Measurements from ENCODE around the gene PEMT.

The PEMT gene

GRCh38 chr17:17513626-17514025 is 77.9 kb downstream of the PEMT start:
- ATAC-seq (no peak), DNase-seq (ENCODE audit: low spot score in 2 of 2) (no peak)
- peaks cover 24% of the 10 kb centered on the region for H3K4me1 Mint-ChIP-seq
- no peak overlapping the region for H3K4me3 Mint-ChIP-seq
- H3K9me3 Mint-ChIP-seq, result no peaks in the 10 kb centered on the region
- H3K27ac Mint-ChIP-seq, result peak overlapping the region; percentile 1
- no peaks in the 10 kb centered on the region for H3K36me3 Mint-ChIP-seq

GRCh38 chr17:17512866-17513265 is 78.6 kb downstream of the PEMT start:
- DNase-seq (ENCODE audit: low spot score in 2 of 2) (no peak), ATAC-seq (no peak)
- peak overlapping the region; percentile 61 for H3K27ac Mint-ChIP-seq
- peaks cover 24% of the 10 kb centered on the region for H3K4me1 Mint-ChIP-seq
- H3K9me3 Mint-ChIP-seq, result no peaks in the 10 kb centered on the region
- H3K4me3 Mint-ChIP-seq, result no peak overlapping the region
- no peaks in the 10 kb centered on the region for H3K36me3 Mint-ChIP-seq

GRCh38 chr17:17511881-17512858 is 79.3 kb downstream of the PEMT start:
- ATAC-seq, result peak; percentile 16
- no peak for DNase-seq (ENCODE audit: low spot score in 2 of 2)
- no peaks in the 10 kb centered on the region for H3K36me3 Mint-ChIP-seq
- peaks cover 24% of the 10 kb centered on the region for H3K4me1 Mint-ChIP-seq
- H3K4me3 Mint-ChIP-seq, result no peak overlapping the region
- H3K27ac Mint-ChIP-seq, result peak overlapping the region; percentile 61
- H3K9me3 Mint-ChIP-seq, result no peaks in the 10 kb centered on the region

GRCh38 chr17:17511293-17511741 is 80.2 kb downstream of the PEMT start:
- H3K36me3 Mint-ChIP-seq, result no peaks in the 10 kb centered on the region
- peak overlapping the region; percentile 49 for H3K4me3 Mint-ChIP-seq
- no peak for DNase-seq (ENCODE audit: low spot score in 2 of 2)
- no peak for ATAC-seq
- peak overlapping the region; percentile 96 for H3K27ac Mint-ChIP-seq
- H3K9me3 Mint-ChIP-seq, result no peaks in the 10 kb centered on the region
- H3K4me1 Mint-ChIP-seq, result peaks cover 24% of the 10 kb centered on the region

- ATAC-seq (peak; percentile 71), DNase-seq (ENCODE audit: low spot score in 2 of 2) (no peak)
- Mint-ChIP-seq H3K4me1 (peaks cover 24% of the 10 kb centered on the region), H3K36me3 (no peaks in the 10 kb centered on the region), H3K9me3 (no peaks in the 10 kb centered on the region), H3K4me3 (peak overlapping the region; percentile 49), H3K27ac (peak overlapping the region; percentile 96)
Observed at GRCh38 chr17:17510456-17511292, 80.8 kb downstream of the PEMT start.

- ATAC-seq (no peak), DNase-seq (ENCODE audit: low spot score in 2 of 2) (no peak)
- H3K4me1 Mint-ChIP-seq, result peaks cover 24% of the 10 kb centered on the region
- no peak overlapping the region for H3K4me3 Mint-ChIP-seq
- H3K36me3 Mint-ChIP-seq, result no peaks in the 10 kb centered on the region
- H3K9me3 Mint-ChIP-seq, result no peaks in the 10 kb centered on the region
- peak overlapping the region; percentile 96 for H3K27ac Mint-ChIP-seq
Observed at GRCh38 chr17:17509601-17510425, 81.7 kb downstream of the PEMT start.

GRCh38 chr17:17508646-17509591 is 82.6 kb downstream of the PEMT start:
- Mint-ChIP-seq H3K4me1 (peaks cover 24% of the 10 kb centered on the region), H3K27ac (peak overlapping the region; percentile 96), H3K9me3 (no peaks in the 10 kb centered on the region), H3K36me3 (no peaks in the 10 kb centered on the region), H3K4me3 (no peak overlapping the region)
- no peak for ATAC-seq
- DNase-seq (ENCODE audit: low spot score in 2 of 2), result no peak

- H3K4me3 Mint-ChIP-seq, result no peak overlapping the region
- H3K4me1 Mint-ChIP-seq, result peaks cover 24% of the 10 kb centered on the region
- H3K9me3 Mint-ChIP-seq, result no peaks in the 10 kb centered on the region
- ATAC-seq, result no peak
- H3K36me3 Mint-ChIP-seq, result no peaks in the 10 kb centered on the region
- H3K27ac Mint-ChIP-seq, result peak overlapping the region; percentile 26
- no peak for DNase-seq (ENCODE audit: low spot score in 2 of 2)
Observed at GRCh38 chr17:17508019-17508535, 83.4 kb downstream of the PEMT start.

GRCh38 chr17:17507465-17508011 is 84.0 kb downstream of the PEMT start:
- no peaks in the 10 kb centered on the region for H3K9me3 Mint-ChIP-seq
- H3K4me1 Mint-ChIP-seq, result peaks cover 24% of the 10 kb centered on the region
- ATAC-seq, result no peak
- no peak overlapping the region for H3K27ac Mint-ChIP-seq
- no peaks in the 10 kb centered on the region for H3K36me3 Mint-ChIP-seq
- no peak for DNase-seq (ENCODE audit: low spot score in 2 of 2)
- no peak overlapping the region for H3K4me3 Mint-ChIP-seq

GRCh38 chr17:17506893-17507464 is 84.5 kb downstream of the PEMT start:
- Mint-ChIP-seq H3K4me1 (peaks cover 21% of the 10 kb centered on the region), H3K36me3 (no peaks in the 10 kb centered on the region), H3K9me3 (no peaks in the 10 kb centered on the region), H3K27ac (no peak overlapping the region), H3K4me3 (no peak overlapping the region)
- no peak for ATAC-seq
- no peak for DNase-seq (ENCODE audit: low spot score in 2 of 2)

- Mint-ChIP-seq H3K27ac (no peak overlapping the region), H3K9me3 (no peaks in the 10 kb centered on the region), H3K36me3 (no peaks in the 10 kb centered on the region), H3K4me1 (peaks cover 17% of the 10 kb centered on the region), H3K4me3 (no peak overlapping the region)
- DNase-seq (ENCODE audit: low spot score in 2 of 2) (no peak), ATAC-seq (no peak)
Observed at GRCh38 chr17:17506181-17506741, 85.2 kb downstream of the PEMT start.

GRCh38 chr17:17505610-17506171 is 85.8 kb downstream of the PEMT start:
- no peak for DNase-seq (ENCODE audit: low spot score in 2 of 2)
- H3K4me3 Mint-ChIP-seq, result no peak overlapping the region
- H3K9me3 Mint-ChIP-seq, result no peaks in the 10 kb centered on the region
- no peak overlapping the region for H3K27ac Mint-ChIP-seq
- no peak for ATAC-seq
- H3K36me3 Mint-ChIP-seq, result no peaks in the 10 kb centered on the region
- peaks cover 12% of the 10 kb centered on the region for H3K4me1 Mint-ChIP-seq

- H3K4me1 Mint-ChIP-seq, result peaks cover 6% of the 10 kb centered on the region
Observed at GRCh38 chr17:17505151-17505550, 86.4 kb downstream of the PEMT start.

More at GRCh38 chr17:17505151-17505550, 86.4 kb downstream of the PEMT start:
- no peak overlapping the region for H3K4me3 Mint-ChIP-seq
- H3K27ac Mint-ChIP-seq, result no peak overlapping the region
- no peaks in the 10 kb centered on the region for H3K36me3 Mint-ChIP-seq
- DNase-seq (ENCODE audit: low spot score in 2 of 2) (no peak), ATAC-seq (no peak)
- no peaks in the 10 kb centered on the region for H3K9me3 Mint-ChIP-seq

Measured in stimulated activated effector memory CD8-positive, alpha-beta T cell treated with anti-CD3 and anti-CD28 coated beads, Interleukin-12 subunit alpha, Interleukin-12 subunit beta, amount 100 ng/mL, for 72 hours (primary cell).